SK-N-SH (cell line): ENCODE data around the gene BAK1.

Source experiments
- EZH2phosphoT487 ChIP-seq: fragments of 200-600 bp; sonication (generic); IDR thresholded peaks from 2 replicates; pipeline ENCODE4 v1.6.1; 2017; ENCODE audit warnings: low read depth, mixed run types, mild to moderate bottlenecking, antibody characterized with exemption, moderate library complexity, borderline replicate concordance
- JUND ChIP-seq: IDR thresholded peaks from 2 replicates; pipeline ENCODE4 v1.4.0; 2012
- POLR2AphosphoS5 ChIP-seq: IDR thresholded peaks from 2 replicates; pipeline ENCODE4 v1.6.1; 2012; ENCODE audit warnings: low read depth, low read length
- RCOR1 ChIP-seq: fragments of 150-350 bp; IDR thresholded peaks from 2 replicates; pipeline ENCODE4 v1.6.1; 2017; ENCODE audit warnings: antibody characterized with exemption, low read length
- REST ChIP-seq: IDR thresholded peaks from 2 replicates; pipeline ENCODE4 v1.6.1; 2012; ENCODE audit warnings: mild to moderate bottlenecking, low read depth, low read length, moderate library complexity
- RFX5 ChIP-seq: IDR thresholded peaks from 2 replicates; pipeline ENCODE4 v1.6.1; 2012; ENCODE audit warnings: mild to moderate bottlenecking, improper control_type of control experiment, low read length
- RXRA ChIP-seq: IDR thresholded peaks from 2 replicates; pipeline ENCODE4 v1.4.0; 2012; ENCODE audit warnings: low read depth, mild to moderate bottlenecking, borderline replicate concordance
- SMC3 ChIP-seq: IDR thresholded peaks from 2 replicates; pipeline ENCODE4 v1.6.1; 2012; ENCODE audit warnings: low read depth, low read length, improper control_type of control experiment
- TAF1 ChIP-seq: IDR thresholded peaks from 2 replicates; pipeline ENCODE4 v1.6.1; 2012; ENCODE audit warnings: low read depth, mild to moderate bottlenecking, low read length, moderate library complexity, borderline replicate concordance
- TEAD4 ChIP-seq: IDR thresholded peaks from 2 replicates; pipeline ENCODE4 v1.4.0; 2012; ENCODE audit warnings: mild to moderate bottlenecking, borderline replicate concordance; ENCODE audit not compliant: insufficient read depth
- YY1 ChIP-seq: IDR thresholded peaks from 2 replicates; pipeline ENCODE4 v1.4.0; 2012; ENCODE audit warnings: low read depth, mild to moderate bottlenecking
- TF ChIP-seq, protein P1 (sequence below): fragments of 200-600 bp; sonication (generic); IDR thresholded peaks from 2 replicates; pipeline ENCODE4 v1.6.1; 2017; ENCODE audit warnings: antibody characterized with exemption, mild to moderate bottlenecking, moderate library complexity
- TF ChIP-seq, protein P2 (sequence below): fragments of 150-350 bp; IDR thresholded peaks from 2 replicates; pipeline ENCODE4 v1.6.1; 2016; ENCODE audit warnings: mild to moderate bottlenecking, low read depth, low read length

GRCh38 chr6:33593414-33593727, 13.3 kb upstream of the BAK1 start:
- TF ChIP-seq POLR2AphosphoS5 (no peak), TAF1 (no peak), RXRA (no peak), YY1 (no peak), JUND (no peak), REST (no peak), SMC3 (no peak), RFX5 (no peak), EZH2phosphoT487 (no peak), TEAD4 (no peak), RCOR1 (no peak)
- TF ChIP-seq, protein P1, sequence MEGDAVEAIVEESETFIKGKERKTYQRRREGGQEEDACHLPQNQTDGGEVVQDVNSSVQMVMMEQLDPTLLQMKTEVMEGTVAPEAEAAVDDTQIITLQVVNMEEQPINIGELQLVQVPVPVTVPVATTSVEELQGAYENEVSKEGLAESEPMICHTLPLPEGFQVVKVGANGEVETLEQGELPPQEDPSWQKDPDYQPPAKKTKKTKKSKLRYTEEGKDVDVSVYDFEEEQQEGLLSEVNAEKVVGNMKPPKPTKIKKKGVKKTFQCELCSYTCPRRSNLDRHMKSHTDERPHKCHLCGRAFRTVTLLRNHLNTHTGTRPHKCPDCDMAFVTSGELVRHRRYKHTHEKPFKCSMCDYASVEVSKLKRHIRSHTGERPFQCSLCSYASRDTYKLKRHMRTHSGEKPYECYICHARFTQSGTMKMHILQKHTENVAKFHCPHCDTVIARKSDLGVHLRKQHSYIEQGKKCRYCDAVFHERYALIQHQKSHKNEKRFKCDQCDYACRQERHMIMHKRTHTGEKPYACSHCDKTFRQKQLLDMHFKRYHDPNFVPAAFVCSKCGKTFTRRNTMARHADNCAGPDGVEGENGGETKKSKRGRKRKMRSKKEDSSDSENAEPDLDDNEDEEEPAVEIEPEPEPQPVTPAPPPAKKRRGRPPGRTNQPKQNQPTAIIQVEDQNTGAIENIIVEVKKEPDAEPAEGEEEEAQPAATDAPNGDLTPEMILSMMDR = no peak
- TF ChIP-seq, protein P2, sequence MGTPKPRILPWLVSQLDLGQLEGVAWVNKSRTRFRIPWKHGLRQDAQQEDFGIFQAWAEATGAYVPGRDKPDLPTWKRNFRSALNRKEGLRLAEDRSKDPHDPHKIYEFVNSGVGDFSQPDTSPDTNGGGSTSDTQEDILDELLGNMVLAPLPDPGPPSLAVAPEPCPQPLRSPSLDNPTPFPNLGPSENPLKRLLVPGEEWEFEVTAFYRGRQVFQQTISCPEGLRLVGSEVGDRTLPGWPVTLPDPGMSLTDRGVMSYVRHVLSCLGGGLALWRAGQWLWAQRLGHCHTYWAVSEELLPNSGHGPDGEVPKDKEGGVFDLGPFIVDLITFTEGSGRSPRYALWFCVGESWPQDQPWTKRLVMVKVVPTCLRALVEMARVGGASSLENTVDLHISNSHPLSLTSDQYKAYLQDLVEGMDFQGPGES = no peak
